HCT116 (cell line): Measurements from ENCODE around the gene TRPT1. TPM values are rescaled to one million over a fixed set of nuclear protein-coding genes. Genes with fewer than 3 reads are reported as not detected.

ENCODE experiments used
- ATAC-seq: fragments of 200-7000 bp; cut with Tn5 transposase; 2 replicates; pipeline ENCODE4 v1.9.1; 2020; ENCODE audit warnings: mild to moderate bottlenecking, moderate library complexity
- BruUV-seq: library from RNA; stranded (reverse); fragments of 400-500 nt; replicated peaks from 2 replicates; lab custom pipeline; 2021; lab: Mats Ljungman, UMichigan
- CTCF ChIA-PET: fragments of 300-600 bp; sonication (Branson Sonifier 250); formaldehyde crosslinking; loops from one replicate; lab custom pipeline; 2021; ENCODE audit warnings: antibody characterized with exemption; lab: Charles Lee
- POLR2A ChIA-PET: fragments of 300-600, 350-600 bp; sonication (Branson Sonifier 250); formaldehyde crosslinking; loops from one replicate; lab custom pipeline; 2021; ENCODE audit warnings: antibody characterized with exemption; lab: Charles Lee
- RAD21 ChIA-PET, 2 experiments: fragments of 300-600 bp; sonication (Branson Sonifier 250); formaldehyde crosslinking; loops; one replicate each; lab custom pipeline; 2023; ENCODE audit warnings: low total read pairs in 2 of 2; ENCODE audit not compliant: uncharacterized antibody in 2 of 2, unreplicated experiment in 2 of 2, low non-redundant PET in 1 of 2; lab: Charles Lee
- DNase-seq: peaks from one replicate; pipeline ENCODE4 v3.0.0-alpha.2; 2010; ENCODE audit warnings: low read depth, low spot score
- H2AFZ ChIP-seq: fragments of 200-600 bp; shearing (Covaris generic), sonication (generic); 2 replicates; pipeline ENCODE4 v1.6.1; 2017; ENCODE audit warnings: low read depth, mixed run types, mixed read lengths, antibody characterized with exemption, low read length; ENCODE audit not compliant: poor library complexity, severe bottlenecking
- H3K27ac ChIP-seq: 2 replicates; pipeline ENCODE4 v1.5.1; 2012; ENCODE audit warnings: low read depth, low read length
- H3K27me3 ChIP-seq: fragments of 200-600 bp; sonication (generic); 2 replicates; pipeline ENCODE4 v1.6.1; 2016; ENCODE audit warnings: mixed run types, low read length, mixed read lengths; ENCODE audit not compliant: insufficient read depth
- H3K36me3 ChIP-seq, 2 experiments: fragments of 200-500 bp in 1 of 2; fragments of 200-600 bp in 1 of 2; sonication (Bioruptor generic) in 1 of 2; sonication (generic) in 1 of 2; 2 replicates each; pipeline versions ENCODE4 v1.5.1 to v1.6.1; 2014 to 2016; ENCODE audit warnings: low read length in 2 of 2, inconsistent platforms in 1 of 2, mixed read lengths in 1 of 2, mixed run types in 1 of 2; ENCODE audit not compliant: insufficient read depth in 2 of 2, control insufficient read depth in 1 of 2
- H3K4me1 ChIP-seq, 2 experiments: fragments of 200-600 bp in 1 of 2; sonication (generic) in 1 of 2; 2 replicates each; pipeline versions ENCODE4 v1.5.1 to v1.6.1; 2012 to 2017; ENCODE audit warnings: low read length in 2 of 2, inconsistent platforms in 1 of 2, mild to moderate bottlenecking in 1 of 2, mixed read lengths in 1 of 2, mixed run types in 1 of 2, moderate library complexity in 1 of 2; ENCODE audit not compliant: insufficient read depth in 2 of 2, control insufficient read depth in 1 of 2
- H3K4me2 ChIP-seq: fragments of 200-600 bp; sonication (generic); 2 replicates; pipeline ENCODE4 v1.6.1; 2017; ENCODE audit warnings: mixed run types, low read length, mixed read lengths
- H3K4me3 ChIP-seq, 2 experiments: fragments of 200-600 bp in 1 of 2; sonication (generic) in 1 of 2; replicated peaks in 1 of 2; 2 replicates each; pipeline ENCODE4 v1.5.1; 2011 to 2016; ENCODE audit warnings: low read length in 2 of 2, control low read depth in 1 of 2, low read depth in 1 of 2, mild to moderate bottlenecking in 1 of 2, mixed read lengths in 1 of 2, mixed run types in 1 of 2
- H3K79me2 ChIP-seq: fragments of 200-600 bp; sonication (generic); 2 replicates; pipeline ENCODE4 v1.6.1; 2017; ENCODE audit warnings: mild to moderate bottlenecking, mixed run types, low read length, moderate library complexity, mixed read lengths; ENCODE audit not compliant: insufficient read depth
- H3K9ac ChIP-seq: fragments of 200-600 bp; sonication (generic); 2 replicates; pipeline ENCODE4 v1.6.1; 2016; ENCODE audit warnings: low read length, mixed read lengths
- H3K9me2 ChIP-seq: fragments of 200-600 bp; sonication (generic), shearing (Covaris generic); 2 replicates; pipeline ENCODE4 v1.6.1; 2017; ENCODE audit warnings: mixed run types, mild to moderate bottlenecking, moderate library complexity; ENCODE audit not compliant: insufficient read depth
- H3K9me3 ChIP-seq, 2 experiments: fragments of 200-500 bp in 1 of 2; fragments of 200-600 bp in 1 of 2; sonication (Bioruptor generic) in 1 of 2; sonication (generic) in 1 of 2; 2 replicates each; pipeline ENCODE4 v1.6.1; 2014 to 2017; ENCODE audit warnings: low read length in 2 of 2, mixed read lengths in 2 of 2, inconsistent platforms in 1 of 2, low read depth in 1 of 2, mild to moderate bottlenecking in 1 of 2, mixed run types in 1 of 2, moderate library complexity in 1 of 2; ENCODE audit not compliant: control insufficient read depth in 1 of 2, insufficient read depth in 1 of 2
- H4K20me1 ChIP-seq: fragments of 200-600 bp; sonication (generic), shearing (Covaris generic); 2 replicates; pipeline ENCODE4 v1.6.1; 2017; ENCODE audit warnings: mixed run types, mild to moderate bottlenecking, moderate library complexity; ENCODE audit not compliant: insufficient read depth
- ATF3 ChIP-seq: IDR thresholded peaks from 2 replicates; pipeline ENCODE4 v1.6.1; 2012
- CTCF ChIP-seq, 3 experiments: fragments of 200-600 bp in 1 of 3; sonication (generic) in 1 of 3; IDR thresholded peaks in 2 of 3; conservative IDR thresholded peaks in 1 of 3; 2 replicates each; pipeline ENCODE4 v1.5.1; 2012 to 2017; ENCODE audit warnings: low read depth in 2 of 3, low read length in 2 of 3, antibody characterized with exemption in 1 of 3, borderline replicate concordance in 1 of 3, control low read depth in 1 of 3, mild to moderate bottlenecking in 1 of 3, mixed read lengths in 1 of 3, mixed run types in 1 of 3, moderate library complexity in 1 of 3; ENCODE audit not compliant: insufficient read depth in 1 of 3
- EGR1 ChIP-seq: IDR thresholded peaks from 2 replicates; pipeline ENCODE4 v1.6.1; 2012; ENCODE audit warnings: low read depth
- EZH2phosphoT487 ChIP-seq: fragments of 200-600 bp; IDR thresholded peaks from 2 replicates; pipeline ENCODE4 v1.6.1; 2018; ENCODE audit warnings: antibody characterized with exemption, borderline replicate concordance
- JUND ChIP-seq: IDR thresholded peaks from 2 replicates; pipeline ENCODE4 v1.6.1; 2012
- POLR2A ChIP-seq: IDR thresholded peaks from 2 replicates; pipeline ENCODE4 v1.7.0; 2011; ENCODE audit warnings: borderline replicate concordance; ENCODE audit not compliant: insufficient read depth, insufficient read length; ENCODE audit errors: extremely low read depth
- RAD21 ChIP-seq: IDR thresholded peaks from 2 replicates; pipeline ENCODE4 v1.6.1; 2012; ENCODE audit warnings: low read depth, mild to moderate bottlenecking
- SIN3A ChIP-seq: IDR thresholded peaks from 2 replicates; pipeline ENCODE4 v1.6.1; 2012; ENCODE audit warnings: low read depth
- SRF ChIP-seq: IDR thresholded peaks from 2 replicates; pipeline ENCODE4 v1.6.1; 2012; ENCODE audit warnings: low read depth
- TCF7L2 ChIP-seq: IDR thresholded peaks from 2 replicates; pipeline ENCODE4 v1.7.0; 2011; ENCODE audit warnings: borderline replicate concordance, inconsistent platforms; ENCODE audit not compliant: insufficient read depth, insufficient read length; ENCODE audit errors: extremely low read depth
- YY1 ChIP-seq: IDR thresholded peaks from 2 replicates; pipeline ENCODE4 v1.6.1; 2011; ENCODE audit warnings: low read length, low read depth, moderate library complexity, mild to moderate bottlenecking; ENCODE audit not compliant: insufficient replicate concordance; ENCODE audit errors: extremely low read depth
- ZFX ChIP-seq: fragments of 450-650 bp; IDR thresholded peaks from 2 replicates; pipeline ENCODE4 v1.6.1; 2017
- intact Hi-C: fragments of 100-400 bp; cut with micrococcal nuclease; formaldehyde crosslinking; loops from 2 replicates; pipeline ENCODE4 v1.10.0; 2022
- total RNA-seq: library from RNA; stranded (reverse); gene quantifications from one replicate; pipeline ENCODE4 v1.2.1, GENCODE V29; 2021; ENCODE audit not compliant: unreplicated experiment
- TF ChIP-seq, protein P1 (sequence below): IDR thresholded peaks from 2 replicates; pipeline ENCODE4 v1.6.1; 2012

The TRPT1 gene
- total RNA-seq, 1 experiment from 2014 or later: 43.2 TPM

DNA sequence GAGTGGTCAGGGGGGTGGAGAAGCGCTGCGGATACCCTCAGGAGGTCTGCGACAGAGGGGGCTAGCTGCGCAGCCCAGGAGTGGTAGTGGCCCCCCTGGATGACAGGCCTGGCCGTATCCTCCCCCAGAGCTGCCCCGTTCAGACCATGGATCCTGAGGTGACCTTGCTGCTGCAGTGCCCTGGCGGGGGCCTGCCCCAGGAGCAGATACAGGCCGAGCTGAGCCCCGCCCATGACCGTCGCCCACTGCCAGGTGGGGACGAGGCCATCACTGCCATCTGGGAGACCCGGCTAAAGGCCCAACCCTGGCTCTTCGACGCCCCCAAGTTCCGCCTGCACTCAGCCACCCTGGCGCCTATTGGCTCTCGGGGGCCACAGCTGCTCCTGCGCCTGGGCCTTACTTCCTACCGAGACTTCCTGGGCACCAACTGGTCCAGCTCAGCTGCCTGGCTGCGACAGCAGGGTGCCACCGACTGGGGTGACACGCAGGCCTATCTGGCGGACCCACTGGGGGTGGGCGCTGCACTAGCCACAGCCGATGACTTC lies 593 bp upstream of the TRPT1 start:
- POLR2A ChIA-PET: interaction anchor here (0.9 to 1.5 kb wide), 5 partner anchors 15 to 91 kb away, joined by 3 to 6 read pairs (median 4); partner anchors contain the start of genes FKBP2 and PRDX5
- CTCF ChIA-PET: interaction anchor here (1.0 to 2.0 kb wide), 5 partner anchors 22 to 105 kb away, joined by 3 to 8 read pairs (median 3); partner anchors contain the start of gene PLCB3
- H3K4me3 ChIP-seq: peak overlapping the region; percentile 82 to 90
- no peak for DNase-seq
- TF ChIP-seq ZFX (peak; percentile 60), YY1 (no peak), TCF7L2 (no peak)
- TF ChIP-seq, all 23 proteins: peak for 1
- RAD21 ChIA-PET: interaction anchor here in 1 of 2 experiments (0.9 to 1.0 kb wide), 2 partner anchors 41 to 43 kb away, joined by 3 read pairs; partner anchors contain the start of gene STIP1
- BruUV-seq: TSS peak; percentile 76
- ATAC-seq: peak; percentile 45
- Histone ChIP-seq H3K79me2 (peaks cover 19% of the 10 kb centered on the region; the same call in 1 of the 2 replicates), H3K9me3 (no peaks in the 10 kb centered on the region), H3K9ac (peak overlapping the region; percentile 96), H2AFZ (no peak overlapping the region), H3K4me2 (peak overlapping the region; percentile 100), H3K27me3 (no peaks in the 10 kb centered on the region), H4K20me1 (no peaks in the 10 kb centered on the region), H3K27ac (peak overlapping the region; percentile 95), H3K9me2 (no peaks in the 10 kb centered on the region), H3K36me3 (peaks cover 0 to 4% of the 10 kb centered on the region in 2 experiments; a peak in 1 of 4 replicates), H3K4me1 (peaks cover 20 to 44% of the 10 kb centered on the region in 2 experiments)
- intact Hi-C loops: no loop called here

DNA sequence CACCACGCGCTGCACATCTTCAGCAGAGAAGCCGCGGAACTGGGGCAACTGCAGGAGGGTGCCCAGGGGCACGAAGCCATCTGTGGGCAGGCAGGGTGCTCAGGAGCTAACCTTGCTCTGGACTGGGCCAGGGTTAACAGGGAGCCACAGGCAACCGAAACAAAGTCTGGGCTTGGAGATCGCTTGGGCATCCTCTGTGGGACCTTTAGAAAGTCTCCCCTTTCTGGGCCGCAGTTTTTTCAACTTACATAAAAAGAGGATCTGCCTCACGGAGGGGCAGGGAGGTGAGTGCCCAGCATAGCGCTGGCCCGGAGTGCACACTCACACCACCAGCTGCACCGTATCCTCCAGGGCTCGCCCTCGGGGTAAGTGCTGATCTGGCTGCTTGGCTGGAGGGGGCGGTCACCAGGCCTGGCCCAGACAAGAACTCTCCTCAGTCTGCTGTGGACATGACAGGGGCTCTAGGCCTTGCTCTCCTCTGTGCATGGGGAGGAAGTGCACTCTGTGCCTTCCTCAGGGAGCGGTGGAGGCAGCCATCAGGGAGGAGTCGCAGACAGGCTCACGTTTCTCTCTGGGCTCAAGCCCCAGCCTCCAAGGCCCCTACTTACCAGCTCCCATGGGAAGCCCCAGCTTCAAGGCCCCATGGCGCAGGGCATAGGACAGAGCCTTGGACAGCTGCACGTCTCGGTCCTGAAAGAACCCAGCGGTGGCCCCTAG lies 937 bp downstream of the TRPT1 start:
- TF ChIP-seq EGR1 (no peak), ATF3 (no peak), CTCF (IDR thresholded peaks at IDR 0.05 in 2 of 3, conservative IDR thresholded peaks at IDR 0.05 in 1 of 3; ENCODE audit: borderline replicate concordance in 1 of 3, insufficient read depth in 1 of 3, low read depth in 2 of 3, low read length in 2 of 3) (no peak), POLR2A (no peak), EZH2phosphoT487 (no peak), TCF7L2 (no peak), JUND (no peak), RAD21 (no peak), SIN3A (no peak), SRF (no peak)
- TF ChIP-seq, protein P1, sequence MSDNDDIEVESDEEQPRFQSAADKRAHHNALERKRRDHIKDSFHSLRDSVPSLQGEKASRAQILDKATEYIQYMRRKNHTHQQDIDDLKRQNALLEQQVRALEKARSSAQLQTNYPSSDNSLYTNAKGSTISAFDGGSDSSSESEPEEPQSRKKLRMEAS: no peak

More for the DNA sequence above, 937 bp downstream of the TRPT1 start:
- Histone ChIP-seq H3K79me2 (peaks cover 19% of the 10 kb centered on the region; the same call in 1 of the 2 replicates), H3K4me2 (peak overlapping the region; percentile 100), H3K36me3 (peaks cover 0 to 6% of the 10 kb centered on the region in 2 experiments; a peak in 1 of 4 replicates), H4K20me1 (no peaks in the 10 kb centered on the region), H3K9me3 (no peaks in the 10 kb centered on the region), H3K27me3 (no peaks in the 10 kb centered on the region), H3K9ac (peak overlapping the region; percentile 96), H3K4me1 (peaks cover 17 to 33% of the 10 kb centered on the region in 2 experiments), H3K27ac (peak overlapping the region; percentile 95), H3K9me2 (no peaks in the 10 kb centered on the region), H2AFZ (no peak overlapping the region), H3K4me3 (peak overlapping the region; percentile 82 to 90)
- BruUV-seq: no TSS peak
- DNase-seq (no peak), ATAC-seq (no peak)
- ChIA-PET RAD21 (interaction anchor here in 1 of 2 experiments (1.1 kb wide), 1 partner anchor 21 kb away, joined by 3 read pairs; no protein-coding TSS in a partner anchor), CTCF (no interaction called here), POLR2A (no interaction called here)
- intact Hi-C loops: no loop called here
